Measurements from ENCODE around the gene ETFDH. TPM values are rescaled to one million over a fixed set of nuclear protein-coding genes. Genes with fewer than 3 reads are reported as not detected.
A peak's percentile ranks its signal among the peaks of the same experiment; 100 is the strongest.

ETFDH gene
- total RNA-seq, 1 experiment from 2014 or later = 12.4 TPM

DNA sequence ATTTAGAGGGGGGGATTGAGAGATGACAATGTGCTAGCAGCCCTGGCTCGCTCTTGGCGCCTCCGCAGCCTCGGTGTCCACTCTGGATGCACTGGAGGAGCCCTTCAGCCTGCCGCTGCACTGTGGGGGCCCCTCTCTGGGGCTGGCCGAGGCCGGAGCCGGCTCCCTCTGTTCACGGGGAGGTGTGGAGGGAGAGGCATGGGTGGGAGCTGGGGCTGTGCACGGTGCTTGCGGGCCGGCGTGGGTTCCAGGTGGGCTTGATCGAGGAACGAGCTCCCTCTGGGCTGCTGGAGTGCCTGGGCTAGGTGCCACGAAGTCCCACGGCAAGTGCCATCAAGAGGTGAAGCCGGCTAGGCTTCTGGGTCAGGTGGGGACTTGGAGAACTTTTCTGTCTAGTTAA, 7.3 kb upstream of the ETFDH start (continued):
- TF ChIP-seq, protein P1, sequence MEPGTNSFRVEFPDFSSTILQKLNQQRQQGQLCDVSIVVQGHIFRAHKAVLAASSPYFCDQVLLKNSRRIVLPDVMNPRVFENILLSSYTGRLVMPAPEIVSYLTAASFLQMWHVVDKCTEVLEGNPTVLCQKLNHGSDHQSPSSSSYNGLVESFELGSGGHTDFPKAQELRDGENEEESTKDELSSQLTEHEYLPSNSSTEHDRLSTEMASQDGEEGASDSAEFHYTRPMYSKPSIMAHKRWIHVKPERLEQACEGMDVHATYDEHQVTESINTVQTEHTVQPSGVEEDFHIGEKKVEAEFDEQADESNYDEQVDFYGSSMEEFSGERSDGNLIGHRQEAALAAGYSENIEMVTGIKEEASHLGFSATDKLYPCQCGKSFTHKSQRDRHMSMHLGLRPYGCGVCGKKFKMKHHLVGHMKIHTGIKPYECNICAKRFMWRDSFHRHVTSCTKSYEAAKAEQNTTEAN (CRISPR knock-in tag; IDR thresholded peaks at IDR 0.05) = no peak
- TF ChIP-seq MXD4 (CRISPR knock-in tag; IDR thresholded peaks at IDR 0.05; ENCODE audit: borderline replicate concordance) (no peak), HMGA2 (CRISPR knock-in tag; IDR thresholded peaks at IDR 0.05) (no peak), ZNF416 (CRISPR knock-in tag; IDR thresholded peaks at IDR 0.05) (no peak)
- TF ChIP-seq, protein P2, sequence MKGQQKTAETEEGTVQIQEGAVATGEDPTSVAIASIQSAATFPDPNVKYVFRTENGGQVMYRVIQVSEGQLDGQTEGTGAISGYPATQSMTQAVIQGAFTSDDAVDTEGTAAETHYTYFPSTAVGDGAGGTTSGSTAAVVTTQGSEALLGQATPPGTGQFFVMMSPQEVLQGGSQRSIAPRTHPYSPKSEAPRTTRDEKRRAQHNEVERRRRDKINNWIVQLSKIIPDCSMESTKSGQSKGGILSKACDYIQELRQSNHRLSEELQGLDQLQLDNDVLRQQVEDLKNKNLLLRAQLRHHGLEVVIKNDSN (CRISPR knock-in tag; IDR thresholded peaks at IDR 0.05) = no peak

DNA sequence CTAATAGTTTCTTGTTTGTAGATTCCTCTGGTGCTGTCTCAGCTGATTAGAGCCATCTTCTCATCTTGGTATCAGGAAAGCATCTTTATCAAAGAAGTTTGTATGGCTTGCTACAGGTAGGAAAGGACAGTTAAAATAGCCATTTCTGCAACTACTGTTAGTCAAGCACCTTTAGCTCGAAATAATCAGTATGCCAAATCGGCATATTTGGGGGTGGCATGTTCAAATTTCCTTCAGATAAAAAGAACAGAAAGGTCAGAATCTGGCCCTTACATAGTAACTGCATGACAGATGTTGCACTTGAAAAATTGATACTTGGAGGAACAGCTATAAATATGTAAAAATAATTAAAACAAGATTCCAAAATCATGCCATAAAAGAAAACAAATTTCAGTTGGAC, 5.2 kb upstream of the ETFDH start:
- peaks cover 6% of the 10 kb centered on the region for H3K9me3 Mint-ChIP-seq
- ChIA-PET CTCF (interaction anchor here (0.8 kb wide), 1 partner anchor 457 kb away, joined by 3 read pairs; the partner anchor contains the start of gene TMEM144), POLR2A (no interaction called here)
- no peak for DNase-seq (ENCODE audit: low spot score)
- TF ChIP-seq, protein P3, sequence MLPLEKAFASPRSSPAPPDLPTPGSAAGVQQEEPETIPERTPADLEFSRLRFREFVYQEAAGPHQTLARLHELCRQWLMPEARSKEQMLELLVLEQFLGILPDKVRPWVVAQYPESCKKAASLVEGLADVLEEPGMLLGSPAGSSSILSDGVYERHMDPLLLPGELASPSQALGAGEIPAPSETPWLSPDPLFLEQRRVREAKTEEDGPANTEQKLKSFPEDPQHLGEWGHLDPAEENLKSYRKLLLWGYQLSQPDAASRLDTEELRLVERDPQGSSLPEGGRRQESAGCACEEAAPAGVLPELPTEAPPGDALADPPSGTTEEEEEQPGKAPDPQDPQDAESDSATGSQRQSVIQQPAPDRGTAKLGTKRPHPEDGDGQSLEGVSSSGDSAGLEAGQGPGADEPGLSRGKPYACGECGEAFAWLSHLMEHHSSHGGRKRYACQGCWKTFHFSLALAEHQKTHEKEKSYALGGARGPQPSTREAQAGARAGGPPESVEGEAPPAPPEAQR (CRISPR knock-in tag; IDR thresholded peaks at IDR 0.05) = no peak
- TF ChIP-seq RELA (CRISPR knock-in tag; IDR thresholded peaks at IDR 0.05; ENCODE audit: borderline replicate concordance) = no peak
- TF ChIP-seq, protein P4, sequence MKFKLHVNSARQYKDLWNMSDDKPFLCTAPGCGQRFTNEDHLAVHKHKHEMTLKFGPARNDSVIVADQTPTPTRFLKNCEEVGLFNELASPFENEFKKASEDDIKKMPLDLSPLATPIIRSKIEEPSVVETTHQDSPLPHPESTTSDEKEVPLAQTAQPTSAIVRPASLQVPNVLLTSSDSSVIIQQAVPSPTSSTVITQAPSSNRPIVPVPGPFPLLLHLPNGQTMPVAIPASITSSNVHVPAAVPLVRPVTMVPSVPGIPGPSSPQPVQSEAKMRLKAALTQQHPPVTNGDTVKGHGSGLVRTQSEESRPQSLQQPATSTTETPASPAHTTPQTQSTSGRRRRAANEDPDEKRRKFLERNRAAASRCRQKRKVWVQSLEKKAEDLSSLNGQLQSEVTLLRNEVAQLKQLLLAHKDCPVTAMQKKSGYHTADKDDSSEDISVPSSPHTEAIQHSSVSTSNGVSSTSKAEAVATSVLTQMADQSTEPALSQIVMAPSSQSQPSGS (CRISPR knock-in tag; IDR thresholded peaks at IDR 0.05; ENCODE audit: borderline replicate concordance, low read depth) = no peak
- H3K36me3 Mint-ChIP-seq = peaks cover 26% of the 10 kb centered on the region
- no peak overlapping the region for H3K4me3 Mint-ChIP-seq
- H3K27me3 Mint-ChIP-seq (ENCODE audit: low read depth) = peaks cover under 1% of the 10 kb centered on the region; the same call in 1 of the 2 replicates
- no peak for ATAC-seq
- peaks cover 9% of the 10 kb centered on the region for H3K4me1 Mint-ChIP-seq
- H3K27ac Mint-ChIP-seq = no peak overlapping the region

DNA sequence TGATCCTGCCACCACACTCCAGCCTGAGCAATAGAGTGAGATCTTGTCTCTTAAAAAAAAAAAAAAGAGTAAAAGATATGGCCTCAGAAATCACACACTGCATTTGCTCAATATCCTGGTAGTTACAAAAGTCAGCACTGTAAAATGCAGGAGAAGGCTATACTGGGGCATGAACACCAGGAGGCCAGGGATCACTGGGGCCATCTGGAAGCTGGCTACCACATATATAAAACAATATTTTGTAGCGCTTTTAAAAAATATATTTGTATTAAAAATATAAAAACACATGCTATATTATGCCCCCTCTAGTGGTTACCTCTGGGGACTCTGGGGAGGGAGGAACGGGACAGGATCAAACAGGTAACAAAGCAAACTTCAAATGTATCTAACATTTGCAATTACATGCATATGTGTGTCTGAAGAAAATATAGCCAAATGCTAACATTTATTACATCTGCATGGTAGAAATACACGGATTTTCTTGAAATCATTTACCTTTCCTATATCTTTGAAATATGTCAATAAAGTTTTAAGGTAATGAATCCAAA, 4.4 kb upstream of the ETFDH start:
- ChIA-PET POLR2A (interaction anchor here (0.7 kb wide), 1 partner anchor 87 kb away, joined by 4 read pairs; no protein-coding TSS in a partner anchor), CTCF (interaction anchor here (0.6 to 1.0 kb wide), 7 partner anchors 11 to 457 kb away, joined by 3 to 8 read pairs (median 3); partner anchors contain the start of gene TMEM144)
- peak; percentile 33 for DNase-seq (ENCODE audit: low spot score)
- peaks cover 26% of the 10 kb centered on the region for H3K36me3 Mint-ChIP-seq
- no peak for TF ChIP-seq OVOL2 (CRISPR knock-in tag; IDR thresholded peaks at IDR 0.05; ENCODE audit: borderline replicate concordance)
- TF ChIP-seq, protein P5, sequence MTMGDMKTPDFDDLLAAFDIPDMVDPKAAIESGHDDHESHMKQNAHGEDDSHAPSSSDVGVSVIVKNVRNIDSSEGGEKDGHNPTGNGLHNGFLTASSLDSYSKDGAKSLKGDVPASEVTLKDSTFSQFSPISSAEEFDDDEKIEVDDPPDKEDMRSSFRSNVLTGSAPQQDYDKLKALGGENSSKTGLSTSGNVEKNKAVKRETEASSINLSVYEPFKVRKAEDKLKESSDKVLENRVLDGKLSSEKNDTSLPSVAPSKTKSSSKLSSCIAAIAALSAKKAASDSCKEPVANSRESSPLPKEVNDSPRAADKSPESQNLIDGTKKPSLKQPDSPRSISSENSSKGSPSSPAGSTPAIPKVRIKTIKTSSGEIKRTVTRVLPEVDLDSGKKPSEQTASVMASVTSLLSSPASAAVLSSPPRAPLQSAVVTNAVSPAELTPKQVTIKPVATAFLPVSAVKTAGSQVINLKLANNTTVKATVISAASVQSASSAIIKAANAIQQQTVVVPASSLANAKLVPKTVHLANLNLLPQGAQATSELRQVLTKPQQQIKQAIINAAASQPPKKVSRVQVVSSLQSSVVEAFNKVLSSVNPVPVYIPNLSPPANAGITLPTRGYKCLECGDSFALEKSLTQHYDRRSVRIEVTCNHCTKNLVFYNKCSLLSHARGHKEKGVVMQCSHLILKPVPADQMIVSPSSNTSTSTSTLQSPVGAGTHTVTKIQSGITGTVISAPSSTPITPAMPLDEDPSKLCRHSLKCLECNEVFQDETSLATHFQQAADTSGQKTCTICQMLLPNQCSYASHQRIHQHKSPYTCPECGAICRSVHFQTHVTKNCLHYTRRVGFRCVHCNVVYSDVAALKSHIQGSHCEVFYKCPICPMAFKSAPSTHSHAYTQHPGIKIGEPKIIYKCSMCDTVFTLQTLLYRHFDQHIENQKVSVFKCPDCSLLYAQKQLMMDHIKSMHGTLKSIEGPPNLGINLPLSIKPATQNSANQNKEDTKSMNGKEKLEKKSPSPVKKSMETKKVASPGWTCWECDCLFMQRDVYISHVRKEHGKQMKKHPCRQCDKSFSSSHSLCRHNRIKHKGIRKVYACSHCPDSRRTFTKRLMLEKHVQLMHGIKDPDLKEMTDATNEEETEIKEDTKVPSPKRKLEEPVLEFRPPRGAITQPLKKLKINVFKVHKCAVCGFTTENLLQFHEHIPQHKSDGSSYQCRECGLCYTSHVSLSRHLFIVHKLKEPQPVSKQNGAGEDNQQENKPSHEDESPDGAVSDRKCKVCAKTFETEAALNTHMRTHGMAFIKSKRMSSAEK (CRISPR knock-in tag; IDR thresholded peaks at IDR 0.05; ENCODE audit: borderline replicate concordance) = no peak
- TF ChIP-seq, protein P6, sequence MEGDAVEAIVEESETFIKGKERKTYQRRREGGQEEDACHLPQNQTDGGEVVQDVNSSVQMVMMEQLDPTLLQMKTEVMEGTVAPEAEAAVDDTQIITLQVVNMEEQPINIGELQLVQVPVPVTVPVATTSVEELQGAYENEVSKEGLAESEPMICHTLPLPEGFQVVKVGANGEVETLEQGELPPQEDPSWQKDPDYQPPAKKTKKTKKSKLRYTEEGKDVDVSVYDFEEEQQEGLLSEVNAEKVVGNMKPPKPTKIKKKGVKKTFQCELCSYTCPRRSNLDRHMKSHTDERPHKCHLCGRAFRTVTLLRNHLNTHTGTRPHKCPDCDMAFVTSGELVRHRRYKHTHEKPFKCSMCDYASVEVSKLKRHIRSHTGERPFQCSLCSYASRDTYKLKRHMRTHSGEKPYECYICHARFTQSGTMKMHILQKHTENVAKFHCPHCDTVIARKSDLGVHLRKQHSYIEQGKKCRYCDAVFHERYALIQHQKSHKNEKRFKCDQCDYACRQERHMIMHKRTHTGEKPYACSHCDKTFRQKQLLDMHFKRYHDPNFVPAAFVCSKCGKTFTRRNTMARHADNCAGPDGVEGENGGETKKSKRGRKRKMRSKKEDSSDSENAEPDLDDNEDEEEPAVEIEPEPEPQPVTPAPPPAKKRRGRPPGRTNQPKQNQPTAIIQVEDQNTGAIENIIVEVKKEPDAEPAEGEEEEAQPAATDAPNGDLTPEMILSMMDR (IDR thresholded peaks at IDR 0.05) = peak; percentile 72
- TF ChIP-seq, protein P4 (CRISPR knock-in tag; IDR thresholded peaks at IDR 0.05; ENCODE audit: borderline replicate concordance, low read depth) = no peak
- H3K27me3 Mint-ChIP-seq (ENCODE audit: low read depth) = no peaks in the 10 kb centered on the region
- peaks cover 10% of the 10 kb centered on the region for H3K4me1 Mint-ChIP-seq
- H3K27ac Mint-ChIP-seq = no peak overlapping the region
- no peak overlapping the region for H3K4me3 Mint-ChIP-seq
- no peak for ATAC-seq
- H3K9me3 Mint-ChIP-seq = peaks cover 6% of the 10 kb centered on the region

Measured in WTC11 (cell line).